Measurements from ENCODE around the gene BMPR1B. TPM values are rescaled to one million over a fixed set of nuclear protein-coding genes. Genes with fewer than 3 reads are reported as not detected.
"Not testable (repeated sequence)": the region's sequence is repeated elsewhere in the genome, so short reads cannot be mapped to it uniquely, and the experiment has no call there.

The BMPR1B gene
- total and polyA plus RNA-seq, 9 donors, result 4.9 to 35.7 (median 13.3) TPM

DNA sequence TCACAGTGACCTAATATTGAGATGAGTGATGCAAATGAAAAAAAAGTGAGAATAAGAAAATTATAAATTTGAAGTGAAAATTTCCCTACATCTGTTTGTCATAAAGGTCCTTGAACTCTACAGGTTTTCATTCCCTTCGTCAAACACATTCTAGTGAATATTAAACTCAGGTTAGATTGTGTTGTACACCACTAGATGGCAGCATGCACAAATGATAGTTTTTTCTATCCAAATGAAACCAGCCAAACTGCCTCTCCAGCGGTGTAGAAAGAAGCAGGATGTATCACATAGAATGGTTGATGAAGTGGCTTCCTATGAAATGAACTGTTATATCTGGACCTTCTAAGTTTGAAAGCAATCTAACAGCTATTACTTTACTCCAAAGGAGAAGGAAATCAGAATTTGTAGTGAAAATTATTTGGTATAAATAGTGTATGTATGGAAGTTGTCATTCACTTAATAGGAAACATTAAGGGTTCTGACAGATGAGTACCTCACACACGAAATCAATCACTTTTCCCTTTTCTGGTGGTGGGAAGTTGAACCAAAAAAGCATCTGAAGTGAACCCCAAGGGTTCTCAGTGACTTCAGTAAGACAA is 408.3 kb downstream of the BMPR1B start:
- intact Hi-C loops (cut with DNase I), result no loop called here
- 16 to 25% (median 21%) methylated on average over 3 of the region's 3 CpGs for WGBS, 3 donors

DNA sequence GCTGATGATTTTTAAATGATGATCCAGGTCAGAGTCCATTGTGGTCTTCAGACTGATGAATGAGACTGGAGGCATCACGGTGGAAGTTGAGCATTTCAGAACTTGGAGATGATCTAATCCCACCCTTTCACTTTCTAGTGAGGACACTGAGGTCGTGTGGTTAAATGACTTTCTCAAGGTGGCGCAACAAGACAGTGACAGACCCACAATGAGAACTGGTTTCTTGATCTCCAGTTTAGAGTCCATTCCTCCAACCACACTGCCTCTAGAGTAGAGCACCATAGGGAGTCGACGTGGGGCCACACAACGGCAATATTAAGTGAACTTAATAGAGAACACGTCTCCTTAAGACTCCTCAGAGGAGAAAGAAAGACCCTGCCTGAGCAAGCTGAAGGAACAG is 410.1 kb downstream of the BMPR1B start:
- Histone ChIP-seq H3K36me3 (no peaks in the 10 kb centered on the region), H3K4me3 (no peak overlapping the region), H3K9me3 (no peaks in the 10 kb centered on the region), H3K27ac (no peak overlapping the region), H3K27me3 (no peaks in the 10 kb centered on the region), H3K4me1 (ENCODE audit: insufficient read depth) (no peaks in the 10 kb centered on the region)
- DNase-seq, result no peak
- intact Hi-C loops (cut with DNase I), result no loop called here
- no peak for TF ChIP-seq POLR2A (IDR thresholded peaks at IDR 0.05)
- 90 to 94% (median 92%) methylated on average over 7 of the region's 7 CpGs for WGBS, 3 donors

More for the DNA sequence above, 408.3 kb downstream of the BMPR1B start:
- DNase-seq, result peak in 2 of 5 donors; percentile 19 to 47
- Histone ChIP-seq H3K27me3 (no peaks in the 10 kb centered on the region), H3K36me3 (no peaks in the 10 kb centered on the region), H3K4me3 (no peak overlapping the region), H3K4me1 (ENCODE audit: insufficient read depth) (no peaks in the 10 kb centered on the region), H3K27ac (no peak overlapping the region), H3K9me3 (no peaks in the 10 kb centered on the region)
- TF ChIP-seq POLR2A (IDR thresholded peaks at IDR 0.05), result no peak
- TF ChIP-seq EP300 (IDR thresholded peaks at IDR 0.05), result no peak
- TF ChIP-seq, protein P1, sequence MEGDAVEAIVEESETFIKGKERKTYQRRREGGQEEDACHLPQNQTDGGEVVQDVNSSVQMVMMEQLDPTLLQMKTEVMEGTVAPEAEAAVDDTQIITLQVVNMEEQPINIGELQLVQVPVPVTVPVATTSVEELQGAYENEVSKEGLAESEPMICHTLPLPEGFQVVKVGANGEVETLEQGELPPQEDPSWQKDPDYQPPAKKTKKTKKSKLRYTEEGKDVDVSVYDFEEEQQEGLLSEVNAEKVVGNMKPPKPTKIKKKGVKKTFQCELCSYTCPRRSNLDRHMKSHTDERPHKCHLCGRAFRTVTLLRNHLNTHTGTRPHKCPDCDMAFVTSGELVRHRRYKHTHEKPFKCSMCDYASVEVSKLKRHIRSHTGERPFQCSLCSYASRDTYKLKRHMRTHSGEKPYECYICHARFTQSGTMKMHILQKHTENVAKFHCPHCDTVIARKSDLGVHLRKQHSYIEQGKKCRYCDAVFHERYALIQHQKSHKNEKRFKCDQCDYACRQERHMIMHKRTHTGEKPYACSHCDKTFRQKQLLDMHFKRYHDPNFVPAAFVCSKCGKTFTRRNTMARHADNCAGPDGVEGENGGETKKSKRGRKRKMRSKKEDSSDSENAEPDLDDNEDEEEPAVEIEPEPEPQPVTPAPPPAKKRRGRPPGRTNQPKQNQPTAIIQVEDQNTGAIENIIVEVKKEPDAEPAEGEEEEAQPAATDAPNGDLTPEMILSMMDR (IDR thresholded peaks at IDR 0.05), result peak; percentile 43 to 79 (median 63)

DNA sequence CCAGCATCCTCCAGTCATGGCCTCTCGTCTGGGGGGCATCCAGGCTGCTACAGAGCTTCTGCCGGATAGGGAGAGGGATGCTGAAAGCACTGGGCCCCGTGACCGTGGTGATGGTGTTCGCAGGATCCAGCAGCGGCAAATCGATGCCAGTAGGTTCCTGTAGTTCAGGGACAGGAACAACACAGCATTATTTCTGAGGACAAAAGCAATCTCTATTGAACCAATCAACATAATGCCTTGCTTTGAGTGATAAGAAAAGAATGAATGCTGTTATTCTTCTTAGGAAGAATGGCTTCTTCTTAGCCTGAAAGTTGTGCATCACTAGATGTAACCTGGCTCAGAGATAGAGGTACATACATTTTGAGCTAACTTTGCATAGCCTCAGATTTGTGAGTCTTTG is 412.4 kb downstream of the BMPR1B start:
- no peaks in the 10 kb centered on the region for H3K9me3 ChIP-seq
- intact Hi-C loops (cut with DNase I), result no loop called here
- H3K4me3 ChIP-seq, result no peak overlapping the region
- WGBS, 3 donors, result 95 to 98% (median 96%) methylated on average over 7 of the region's 7 CpGs
- TF ChIP-seq EP300 (IDR thresholded peaks at IDR 0.05) (no peak), POLR2A (IDR thresholded peaks at IDR 0.05) (no peak)
- TF ChIP-seq, protein P1 (IDR thresholded peaks at IDR 0.05), result no peak
- no peak overlapping the region for H3K27ac ChIP-seq
- DNase-seq, result no peak
- H3K27me3 ChIP-seq, result no peaks in the 10 kb centered on the region
- H3K36me3 ChIP-seq, result no peaks in the 10 kb centered on the region
- H3K4me1 ChIP-seq (ENCODE audit: insufficient read depth), result no peaks in the 10 kb centered on the region

DNA sequence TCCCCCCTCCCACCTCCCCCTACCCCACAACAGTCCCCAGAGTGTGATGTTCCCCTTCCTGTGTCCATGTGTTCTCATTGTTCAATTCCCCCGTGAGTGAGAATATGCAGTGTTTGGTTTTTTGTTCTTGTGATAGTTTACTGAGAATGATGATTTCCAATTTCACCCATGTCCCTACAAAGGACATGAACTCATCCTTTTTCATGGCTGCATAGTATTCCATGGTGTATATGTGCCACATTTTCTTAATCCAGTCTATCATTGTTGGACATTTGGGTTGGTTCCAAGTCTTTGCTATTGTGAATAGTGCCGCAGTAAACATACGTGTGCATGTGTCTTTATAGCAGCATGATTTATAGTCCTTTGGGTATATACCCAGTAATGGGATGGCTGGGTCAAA is 413.6 kb downstream of the BMPR1B start:
- H3K4me3 ChIP-seq; H3K9me3 ChIP-seq; DNase-seq; H3K4me1 ChIP-seq (ENCODE audit: insufficient read depth); intact Hi-C loops (cut with DNase I); H3K27ac ChIP-seq; H3K36me3 ChIP-seq; H3K27me3 ChIP-seq: not testable (repeated sequence)
- WGBS, 3 donors, result 95 to 100% (median 98%) methylated on average over 1 of the region's 3 CpGs

DNA sequence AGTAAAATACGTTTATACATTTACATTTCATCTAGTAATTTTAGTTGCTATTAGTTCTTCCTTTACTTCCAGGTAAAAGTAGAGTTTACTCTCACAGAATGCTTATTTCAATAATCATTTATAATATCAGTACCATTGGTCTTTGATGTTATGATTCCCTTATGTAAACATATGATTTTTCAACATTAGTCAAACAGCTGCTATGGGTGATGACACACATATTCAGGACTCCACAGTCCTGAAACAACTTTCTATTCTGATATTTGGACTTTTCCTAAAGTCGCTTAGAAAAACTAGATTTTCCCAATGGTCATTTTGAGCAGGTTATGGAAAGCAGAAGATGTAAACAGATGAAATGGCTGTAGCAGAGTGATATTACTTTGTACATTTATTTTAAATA is 421.2 kb downstream of the BMPR1B start:
- H3K27me3 ChIP-seq, result no peaks in the 10 kb centered on the region

More for the DNA sequence above, 421.2 kb downstream of the BMPR1B start:
- no peak overlapping the region for H3K27ac ChIP-seq
- no peak for DNase-seq
- H3K36me3 ChIP-seq, result no peaks in the 10 kb centered on the region
- H3K4me3 ChIP-seq, result no peak overlapping the region
- no peaks in the 10 kb centered on the region for H3K9me3 ChIP-seq
- intact Hi-C loops (cut with DNase I), result no loop called here
- H3K4me1 ChIP-seq (ENCODE audit: insufficient read depth), result no peaks in the 10 kb centered on the region
- 77 to 88% (median 80%) methylated on average over 2 of the region's 2 CpGs for WGBS, 3 donors
- TF ChIP-seq POLR2A (IDR thresholded peaks at IDR 0.05), result no peak
- no peak for TF ChIP-seq EP300 (IDR thresholded peaks at IDR 0.05)
- TF ChIP-seq, protein P1 (IDR thresholded peaks at IDR 0.05), result no peak

Measured in ovary (tissue), 9 donors.